Astrocyte of the cerebellum (primary cell): Measurements from ENCODE around the gene SMIM20.
A peak's percentile ranks its signal among the peaks of the same experiment; 100 is the strongest.

Source experiments
- DNase-seq: peaks from one replicate; pipeline ENCODE4 v3.0.0-alpha.2; 2011; ENCODE audit warnings: low read depth
- H3K4me3 ChIP-seq: 2 replicates; pipeline ENCODE4 v1.5.1; 2011; ENCODE audit warnings: mild to moderate bottlenecking, low read depth, low read length, moderate library complexity
- CTCF ChIP-seq: IDR thresholded peaks from 2 replicates; pipeline ENCODE4 v1.5.1; 2012; ENCODE audit warnings: low read length, low read depth, moderate library complexity, mild to moderate bottlenecking; ENCODE audit errors: missing control alignments
- in situ Hi-C: cut with HindIII; loops from 2 replicates; pipeline ENCODE4 v1.10.0; 2017; ENCODE audit warnings: low sequenced_read_pairs

Gene SMIM20

GRCh38 chr4:25923745-25924144 is 9.7 kb downstream of the SMIM20 start:
- no peak for DNase-seq
- in situ Hi-C loops, result no loop called here
- TF ChIP-seq CTCF, result no peak
- H3K4me3 ChIP-seq, result no peak overlapping the region

GRCh38 chr4:25925486-25926201 is 11.6 kb downstream of the SMIM20 start:
- peak; percentile 70 for TF ChIP-seq CTCF
- DNase-seq, result no peak

GRCh38 chr4:25926462-25926861 is 12.4 kb downstream of the SMIM20 start:
- in situ Hi-C loops, result no loop called here
- DNase-seq, result no peak
- no peak for TF ChIP-seq CTCF
- no peak overlapping the region for H3K4me3 ChIP-seq

More at GRCh38 chr4:25925486-25926201, 11.6 kb downstream of the SMIM20 start:
- in situ Hi-C loops, result no loop called here
- H3K4me3 ChIP-seq, result no peak overlapping the region

GRCh38 chr4:25927361-25928195 is 13.6 kb downstream of the SMIM20 start:
- in situ Hi-C loops, result no loop called here
- DNase-seq, result no peak
- TF ChIP-seq CTCF, result no peak
- no peak overlapping the region for H3K4me3 ChIP-seq

GRCh38 chr4:25928379-25929297 is 14.6 kb downstream of the SMIM20 start:
- DNase-seq, result no peak
- H3K4me3 ChIP-seq, result no peak overlapping the region
- in situ Hi-C loops, result no loop called here
- no peak for TF ChIP-seq CTCF

- in situ Hi-C loops, result no loop called here
- H3K4me3 ChIP-seq, result no peak overlapping the region
- no peak for TF ChIP-seq CTCF
- no peak for DNase-seq
Observed at GRCh38 chr4:25929298-25929686, 15.3 kb downstream of the SMIM20 start.
